Lower leg skin (tissue), 4 donors: ENCODE results near the gene CLEC2B. TPM values are rescaled to one million over a fixed set of nuclear protein-coding genes. Genes with fewer than 3 reads are reported as not detected.

Experiments
- DNase-seq, 2 donors: peaks; one replicate each; pipeline ENCODE4 v3.0.0-alpha.2; 2019; ENCODE audit warnings: low spot score in 2 of 2
- H3K4me3 ChIP-seq: fragments of 200-600 bp; sonication (generic); 2 replicates; pipeline ENCODE4 v1.5.1; 2017; ENCODE audit warnings: mild to moderate bottlenecking, low read depth; ENCODE audit not compliant: poor library complexity, severe bottlenecking
- POLR2A ChIP-seq, 2 donors: fragments of 450-650 bp; IDR thresholded peaks; one replicate each; pipeline ENCODE4 v1.6.1; 2016 to 2017; ENCODE audit warnings: antibody characterized with exemption in 2 of 2, mild to moderate bottlenecking in 1 of 2, moderate library complexity in 1 of 2
- WGBS, 2 donors: methylation state at CpG; one replicate each; pipeline ENCODE4 v1.1.5; 2018; 5-methylcytosine and 5-hydroxymethylcytosine counted together
- intact Hi-C: fragments of 100-400 bp; cut with DNase I; formaldehyde crosslinking; loops from one replicate; pipeline ENCODE4 v1.15.0; 2023; ENCODE audit warnings: low total_unique reads
- total RNA-seq, 4 donors: library from RNA; depleted of rRNA; stranded (reverse); fragments of >200 nt; gene quantifications; one replicate each; pipeline ENCODE4 v1.1.0, GENCODE V29; 2016
- TF ChIP-seq, protein P1 (sequence below), 3 donors: fragments of 450-650 bp; IDR thresholded peaks; one replicate each; pipeline ENCODE4 v1.5.1; 2016; ENCODE audit warnings: antibody characterized with exemption in 3 of 3, mild to moderate bottlenecking in 3 of 3, moderate library complexity in 2 of 3

Gene CLEC2B
- total RNA-seq, 4 donors from 2014 or later, result 52.3 to 90.6 (median 81.9) TPM

DNA sequence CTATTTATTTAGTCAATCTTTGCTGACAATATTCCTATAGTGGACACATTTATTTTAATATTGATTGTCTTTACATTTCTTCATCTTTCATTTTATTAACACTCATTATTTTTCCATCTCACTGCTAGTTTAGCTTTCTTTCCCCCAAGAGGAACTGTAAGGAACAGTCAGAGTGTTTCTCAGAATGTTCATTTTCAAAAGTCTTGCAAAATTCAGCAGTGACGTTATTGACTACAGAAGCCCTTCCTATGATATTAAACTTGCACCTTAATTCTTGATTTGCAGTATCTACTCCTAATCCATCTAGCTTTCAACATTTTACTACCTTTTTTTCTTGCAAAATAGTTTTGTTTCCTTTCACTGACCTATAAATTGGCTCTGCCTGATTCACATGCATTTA lies 13.0 kb downstream of the CLEC2B start:
- H3K4me3 ChIP-seq, result no peak overlapping the region
- TF ChIP-seq POLR2A (IDR thresholded peaks at IDR 0.05), result no peak
- TF ChIP-seq, protein P1, sequence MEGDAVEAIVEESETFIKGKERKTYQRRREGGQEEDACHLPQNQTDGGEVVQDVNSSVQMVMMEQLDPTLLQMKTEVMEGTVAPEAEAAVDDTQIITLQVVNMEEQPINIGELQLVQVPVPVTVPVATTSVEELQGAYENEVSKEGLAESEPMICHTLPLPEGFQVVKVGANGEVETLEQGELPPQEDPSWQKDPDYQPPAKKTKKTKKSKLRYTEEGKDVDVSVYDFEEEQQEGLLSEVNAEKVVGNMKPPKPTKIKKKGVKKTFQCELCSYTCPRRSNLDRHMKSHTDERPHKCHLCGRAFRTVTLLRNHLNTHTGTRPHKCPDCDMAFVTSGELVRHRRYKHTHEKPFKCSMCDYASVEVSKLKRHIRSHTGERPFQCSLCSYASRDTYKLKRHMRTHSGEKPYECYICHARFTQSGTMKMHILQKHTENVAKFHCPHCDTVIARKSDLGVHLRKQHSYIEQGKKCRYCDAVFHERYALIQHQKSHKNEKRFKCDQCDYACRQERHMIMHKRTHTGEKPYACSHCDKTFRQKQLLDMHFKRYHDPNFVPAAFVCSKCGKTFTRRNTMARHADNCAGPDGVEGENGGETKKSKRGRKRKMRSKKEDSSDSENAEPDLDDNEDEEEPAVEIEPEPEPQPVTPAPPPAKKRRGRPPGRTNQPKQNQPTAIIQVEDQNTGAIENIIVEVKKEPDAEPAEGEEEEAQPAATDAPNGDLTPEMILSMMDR (IDR thresholded peaks at IDR 0.05), result no peak
- WGBS, 2 donors, result 81 to 84% methylated on average over 1 of the region's 1 CpG
- intact Hi-C loops, result no loop called here
- DNase-seq, result no peak

DNA sequence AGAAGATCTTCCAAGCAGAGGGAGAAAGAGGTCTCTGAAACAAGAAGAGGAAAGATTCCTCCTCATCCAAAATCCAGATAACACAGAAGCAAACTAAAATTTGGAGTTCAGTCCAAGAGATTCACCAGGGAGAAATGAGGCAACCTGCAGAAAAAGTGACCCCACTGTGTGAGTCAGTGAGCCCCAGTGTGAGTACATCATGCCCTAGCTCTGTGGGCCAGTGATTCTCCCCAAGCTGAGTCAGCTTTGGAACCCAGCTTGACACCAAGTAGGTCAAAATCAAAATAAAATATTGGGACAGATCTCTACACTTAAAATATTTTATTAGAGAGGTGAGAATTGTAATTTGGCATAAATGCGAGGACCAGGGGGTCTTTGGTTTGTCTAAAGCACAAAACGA lies 17.2 kb downstream of the CLEC2B start:
- DNase-seq, result no peak
- H3K4me3 ChIP-seq, result no peak overlapping the region
- no peak for TF ChIP-seq POLR2A (IDR thresholded peaks at IDR 0.05)
- TF ChIP-seq, protein P1 (IDR thresholded peaks at IDR 0.05), result no peak
- intact Hi-C loops, result no loop called here
- WGBS, 2 donors, result 90 to 96% methylated on average over 2 of the region's 2 CpGs

DNA sequence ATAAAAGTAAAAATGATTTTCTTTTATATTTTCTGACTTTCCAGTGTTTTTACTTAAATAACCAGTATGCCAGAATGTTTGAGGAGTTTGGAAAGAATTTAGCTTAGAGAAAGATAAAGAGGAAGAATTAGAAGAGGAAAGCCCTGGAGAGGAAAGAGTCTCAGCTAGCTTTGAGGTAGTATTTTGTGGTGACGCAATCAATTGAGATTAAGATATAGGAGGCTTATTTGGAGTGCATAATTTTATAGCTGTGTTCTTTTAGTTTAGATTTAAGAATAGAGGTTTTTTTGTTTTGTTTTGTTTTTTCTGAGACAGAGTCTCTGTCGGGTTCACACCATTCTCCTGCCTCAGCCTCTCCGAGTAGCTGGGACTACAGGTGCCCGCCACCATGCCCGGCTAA lies 18.1 kb downstream of the CLEC2B start:
- intact Hi-C loops, result no loop called here
- H3K4me3 ChIP-seq, result no peak overlapping the region
- TF ChIP-seq POLR2A (IDR thresholded peaks at IDR 0.05), result no peak
- TF ChIP-seq, protein P1 (IDR thresholded peaks at IDR 0.05), result no peak
- 87 to 96% methylated on average over 5 of the region's 5 CpGs for WGBS, 2 donors
- no peak for DNase-seq

DNA sequence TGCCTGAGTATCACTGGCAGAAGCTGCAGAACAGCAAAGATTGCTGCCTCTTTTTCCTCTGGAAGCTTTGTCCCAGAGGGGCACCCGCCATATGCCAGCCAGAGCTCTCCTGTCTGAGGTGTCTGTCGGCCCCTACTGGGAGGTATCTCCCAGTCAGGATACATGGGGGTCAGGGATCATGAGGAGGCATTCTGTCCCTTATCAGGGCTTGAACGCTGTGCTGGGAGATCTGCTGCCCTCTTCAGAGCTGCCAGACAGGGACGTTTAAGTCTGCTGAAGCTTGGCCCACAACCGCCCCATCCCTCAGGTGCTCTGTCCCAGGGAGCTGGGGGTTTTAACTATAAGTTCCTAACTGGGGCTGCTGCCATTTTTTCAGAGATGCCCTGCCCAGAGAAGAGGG lies 20.3 kb downstream of the CLEC2B start:
- intact Hi-C loops, result no loop called here
- no peak overlapping the region for H3K4me3 ChIP-seq
- 79 to 94% methylated on average over 5 of the region's 5 CpGs for WGBS, 2 donors
- TF ChIP-seq, protein P1 (IDR thresholded peaks at IDR 0.05), result no peak
- TF ChIP-seq POLR2A (IDR thresholded peaks at IDR 0.05), result no peak
- DNase-seq, result no peak

DNA sequence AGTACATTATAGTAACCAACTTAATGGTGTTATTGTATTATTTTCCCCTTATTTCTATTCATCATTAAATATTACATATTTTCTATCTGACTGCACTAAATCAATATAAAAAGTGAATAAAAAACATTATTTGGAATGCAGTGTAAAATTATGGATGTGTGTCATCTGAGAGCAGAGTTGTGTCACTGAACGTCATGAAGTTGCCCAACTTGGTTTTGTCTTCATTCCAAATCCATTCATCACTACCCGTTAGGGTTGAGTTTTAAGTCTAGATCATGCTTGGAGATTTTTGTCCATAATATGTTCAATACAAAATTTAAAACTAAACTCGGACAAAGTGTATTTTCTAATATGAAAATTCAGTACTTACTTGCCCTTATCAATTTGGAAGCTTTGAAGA lies 25.7 kb downstream of the CLEC2B start:
- no peak overlapping the region for H3K4me3 ChIP-seq
- TF ChIP-seq, protein P1 (IDR thresholded peaks at IDR 0.05), result no peak
- no peak for TF ChIP-seq POLR2A (IDR thresholded peaks at IDR 0.05)
- no peak for DNase-seq
- 55 to 65% methylated on average over 3 of the region's 3 CpGs for WGBS, 2 donors
- intact Hi-C loops, result no loop called here

DNA sequence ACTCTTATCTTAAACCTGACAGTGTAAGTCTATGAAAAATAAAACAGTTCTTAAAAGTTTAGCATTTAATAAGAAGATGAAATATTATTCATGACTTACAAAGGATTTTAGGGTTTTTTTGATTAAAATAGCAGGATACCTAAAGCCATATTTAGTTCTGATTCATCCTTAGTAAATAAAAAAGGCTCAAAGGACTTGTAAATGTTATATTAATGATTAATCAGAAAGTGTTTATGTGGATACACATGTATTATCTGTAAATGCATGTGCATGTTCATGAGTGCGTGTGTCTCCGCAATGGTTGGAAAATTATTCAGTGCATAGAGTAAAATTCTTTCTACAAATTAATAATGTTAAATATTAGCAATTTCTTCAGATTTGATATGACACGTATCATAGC lies 37.4 kb downstream of the CLEC2B start:
- intact Hi-C loops, result no loop called here
- TF ChIP-seq, protein P1 (IDR thresholded peaks at IDR 0.05), result no peak
- TF ChIP-seq POLR2A (IDR thresholded peaks at IDR 0.05), result no peak
- no peak for DNase-seq
- H3K4me3 ChIP-seq, result no peak overlapping the region
- 65% methylated on average over 3 of the region's 3 CpGs for WGBS, 2 donors
